Measurements from ENCODE around the gene RASSF3. TPM values are rescaled to one million over a fixed set of nuclear protein-coding genes. Genes with fewer than 3 reads are reported as not detected.

RASSF3 gene
- total RNA-seq, 1 donor from 2014 or later, result 96.5 TPM

DNA sequence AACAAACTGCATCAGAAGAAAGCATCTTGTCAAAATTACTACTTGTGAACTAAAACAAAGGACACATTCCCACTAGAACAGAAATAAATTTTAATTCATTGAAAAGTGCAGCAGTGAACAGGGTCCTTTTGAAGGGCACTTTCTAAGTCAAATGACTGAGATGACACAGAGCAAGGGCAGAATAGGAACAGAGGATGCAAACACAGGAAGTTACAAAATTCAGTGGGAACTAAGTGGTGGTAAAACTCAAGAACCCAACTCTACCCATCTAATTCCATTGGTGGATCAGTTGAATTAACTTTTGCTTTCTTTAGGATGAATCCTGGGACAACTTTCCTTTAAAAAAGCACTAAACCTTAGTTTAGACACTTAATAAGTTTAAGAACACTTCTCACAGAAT lies 103.1 kb downstream of the RASSF3 start:
- H3K9me3 ChIP-seq, result no peaks in the 10 kb centered on the region
- peaks cover 54% of the 10 kb centered on the region for H3K36me3 ChIP-seq
- DNase-seq (no peak), ATAC-seq (peak; percentile 62)
- no peaks in the 10 kb centered on the region for H3K4me1 ChIP-seq
- H3K4me3 ChIP-seq, result no peak overlapping the region
- H3K27me3 ChIP-seq, result no peaks in the 10 kb centered on the region
- no peak for TF ChIP-seq CTCF (IDR thresholded peaks at IDR 0.05)
- H3K27ac ChIP-seq, result no peak overlapping the region
- intact Hi-C loops (cut with DNase I), result no loop called here

- no peak for TF ChIP-seq CTCF (IDR thresholded peaks at IDR 0.05)
- Histone ChIP-seq H3K27me3 (no peaks in the 10 kb centered on the region), H3K9me3 (no peaks in the 10 kb centered on the region), H3K27ac (no peak overlapping the region), H3K4me1 (no peaks in the 10 kb centered on the region), H3K4me3 (no peak overlapping the region), H3K36me3 (peaks cover 63% of the 10 kb centered on the region)
- peak; percentile 58 for ATAC-seq
- DNase-seq, result no peak
- intact Hi-C loops (cut with DNase I), result no loop called here
Measured at GRCh38 chr12:64714551-64714968, 104.3 kb downstream of the RASSF3 start.

- no peak for ATAC-seq
- TF ChIP-seq CTCF (IDR thresholded peaks at IDR 0.05), result no peak
- H3K4me1 ChIP-seq, result no peaks in the 10 kb centered on the region
- peaks cover 81% of the 10 kb centered on the region for H3K36me3 ChIP-seq
- no peak overlapping the region for H3K27ac ChIP-seq
- DNase-seq, result no peak
- H3K9me3 ChIP-seq, result no peaks in the 10 kb centered on the region
- no peaks in the 10 kb centered on the region for H3K27me3 ChIP-seq
- no peak overlapping the region for H3K4me3 ChIP-seq
- intact Hi-C loops (cut with DNase I), result no loop called here
Measured at GRCh38 chr12:64716371-64716770, 106.1 kb downstream of the RASSF3 start.

GRCh38 chr12:64716839-64717455 lies 106.7 kb downstream of the RASSF3 start:
- DNase-seq, result no peak
- H3K4me3 ChIP-seq, result no peak overlapping the region
- no peak for ATAC-seq
- H3K27ac ChIP-seq, result no peak overlapping the region
- H3K36me3 ChIP-seq, result peaks cover 87% of the 10 kb centered on the region
- intact Hi-C loops (cut with DNase I), result no loop called here
- no peaks in the 10 kb centered on the region for H3K4me1 ChIP-seq
- no peak for TF ChIP-seq CTCF (IDR thresholded peaks at IDR 0.05)
- H3K27me3 ChIP-seq, result no peaks in the 10 kb centered on the region
- H3K9me3 ChIP-seq, result no peaks in the 10 kb centered on the region

- H3K27me3 ChIP-seq, result no peaks in the 10 kb centered on the region
- peaks cover 91% of the 10 kb centered on the region for H3K36me3 ChIP-seq
- ATAC-seq (no peak), DNase-seq (no peak)
- H3K4me3 ChIP-seq, result no peak overlapping the region
- no peak overlapping the region for H3K27ac ChIP-seq
- no peaks in the 10 kb centered on the region for H3K4me1 ChIP-seq
- intact Hi-C loops (cut with DNase I), result no loop called here
- no peaks in the 10 kb centered on the region for H3K9me3 ChIP-seq
- TF ChIP-seq CTCF (IDR thresholded peaks at IDR 0.05), result no peak
Measured at GRCh38 chr12:64718649-64719048, 108.4 kb downstream of the RASSF3 start.

- no peak overlapping the region for H3K4me3 ChIP-seq
- peaks cover 86% of the 10 kb centered on the region for H3K36me3 ChIP-seq
- DNase-seq, result no peak
- H3K27me3 ChIP-seq, result no peaks in the 10 kb centered on the region
- no peaks in the 10 kb centered on the region for H3K4me1 ChIP-seq
- intact Hi-C loops (cut with DNase I), result no loop called here
- ATAC-seq, result no peak
- TF ChIP-seq CTCF (IDR thresholded peaks at IDR 0.05), result no peak
- H3K27ac ChIP-seq, result no peak overlapping the region
- no peaks in the 10 kb centered on the region for H3K9me3 ChIP-seq
Measured at GRCh38 chr12:64720884-64721283, 110.6 kb downstream of the RASSF3 start.

Data from upper lobe of right lung (tissue), 1 donor.